NCI-H2227 treated with DMSO at 0.1 percent for 48 hours (cell line): ENCODE data around the gene ALOX15B.
A peak's percentile ranks its signal among the peaks of the same experiment; 100 is the strongest.
"Not testable (repeated sequence)": the region's sequence is repeated elsewhere in the genome, so short reads cannot be mapped to it uniquely, and the experiment has no call there.

ENCODE experiments used
- DNase-seq: peaks from one replicate; lab custom pipeline; 2025; lab: John Stamatoyannopoulos, UW

The ALOX15B gene

DNA sequence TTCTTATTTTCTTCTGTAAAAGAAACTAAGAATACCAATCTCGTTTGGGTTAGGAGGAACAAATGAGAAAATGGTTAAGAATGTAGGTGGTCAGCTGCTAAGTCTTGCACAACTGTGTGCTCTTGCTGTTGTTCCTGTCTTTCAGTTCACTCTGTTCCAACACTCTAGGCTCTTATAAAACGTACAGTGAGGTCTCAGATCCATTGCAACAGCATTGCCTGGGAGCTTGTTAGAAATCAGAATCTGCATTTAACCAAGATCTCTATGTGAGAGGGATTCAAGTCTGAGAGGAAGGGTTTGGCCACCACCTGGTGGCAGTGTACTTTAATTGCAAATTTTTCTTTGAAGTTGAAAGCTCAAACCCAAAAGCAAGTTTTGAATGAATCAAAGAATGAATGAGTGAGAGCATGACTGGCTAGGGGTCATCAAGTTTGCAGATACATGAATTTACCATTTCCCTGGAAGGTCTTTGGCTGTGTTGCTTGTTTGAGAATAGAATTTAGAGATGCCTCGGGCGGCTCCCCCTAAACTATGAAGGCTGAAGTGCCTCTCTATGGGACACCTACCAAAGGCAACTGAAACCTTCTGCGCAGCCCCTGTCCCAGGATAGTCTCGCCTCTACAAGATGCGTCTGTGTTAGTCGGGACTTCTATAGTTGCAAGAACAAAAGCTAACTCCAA lies 2.5 kb downstream of the ALOX15B start:
- no peak for DNase-seq

DNA sequence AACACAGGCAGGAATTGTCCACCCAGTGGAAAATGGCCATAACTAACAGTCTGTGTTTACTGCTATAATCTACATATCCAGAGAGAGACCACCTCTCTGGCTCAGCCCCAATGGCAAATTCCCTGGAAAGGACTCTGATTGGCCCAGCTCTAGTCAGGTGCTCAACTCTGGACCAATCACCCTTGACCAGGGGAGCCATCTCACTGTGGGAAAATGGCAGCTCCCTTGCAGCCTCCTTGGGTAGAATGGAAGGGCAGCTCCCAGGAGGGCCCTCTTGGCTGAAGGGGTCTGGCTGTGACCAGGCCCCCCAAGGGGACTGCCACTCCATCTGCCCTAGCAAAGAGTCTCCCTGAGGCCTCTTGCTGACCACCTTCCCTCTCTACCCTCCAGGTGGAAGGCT lies 3.1 kb downstream of the ALOX15B start:
- DNase-seq, result no peak

DNA sequence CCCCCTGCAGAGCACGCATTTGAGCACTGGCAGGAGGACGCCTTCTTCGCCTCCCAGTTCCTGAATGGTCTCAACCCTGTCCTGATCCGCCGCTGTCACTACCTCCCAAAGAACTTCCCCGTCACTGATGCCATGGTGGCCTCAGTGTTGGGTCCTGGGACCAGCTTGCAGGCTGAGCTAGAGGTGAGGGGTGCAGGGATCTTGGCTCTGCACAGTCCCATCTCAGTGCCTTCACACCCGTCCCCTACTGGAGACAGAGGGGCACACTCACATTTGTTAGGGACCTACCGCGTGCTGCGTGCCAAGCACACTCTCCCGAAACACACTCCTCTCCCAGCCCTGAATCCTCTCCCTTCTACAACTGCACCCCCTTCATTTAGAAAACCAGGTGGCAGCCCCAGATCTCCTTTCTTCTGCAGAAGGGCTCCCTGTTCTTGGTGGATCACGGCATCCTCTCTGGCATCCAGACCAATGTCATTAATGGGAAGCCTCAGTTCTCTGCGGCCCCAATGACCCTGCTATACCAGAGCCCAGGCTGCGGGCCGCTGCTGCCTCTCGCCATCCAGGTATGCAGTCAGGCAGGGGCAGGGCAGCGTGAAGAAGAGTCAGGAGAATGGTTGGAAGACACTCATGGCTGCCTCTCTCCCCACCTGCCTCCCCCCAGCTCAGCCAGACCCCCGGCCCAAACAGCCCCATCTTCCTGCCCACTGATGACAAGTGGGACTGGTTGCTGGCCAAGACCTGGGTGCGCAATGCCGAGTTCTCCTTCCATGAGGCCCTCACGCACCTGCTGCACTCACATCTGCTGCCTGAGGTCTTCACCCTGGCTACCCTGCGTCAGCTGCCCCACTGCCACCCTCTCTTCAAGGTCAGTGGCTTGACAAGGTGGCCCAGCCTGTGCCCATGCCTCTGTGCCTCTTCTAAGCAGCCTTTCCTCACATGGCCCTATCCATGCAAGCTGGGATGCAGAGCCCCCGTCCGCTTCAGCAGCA lies 6.3 kb downstream of the ALOX15B start:
- no peak for DNase-seq

DNA sequence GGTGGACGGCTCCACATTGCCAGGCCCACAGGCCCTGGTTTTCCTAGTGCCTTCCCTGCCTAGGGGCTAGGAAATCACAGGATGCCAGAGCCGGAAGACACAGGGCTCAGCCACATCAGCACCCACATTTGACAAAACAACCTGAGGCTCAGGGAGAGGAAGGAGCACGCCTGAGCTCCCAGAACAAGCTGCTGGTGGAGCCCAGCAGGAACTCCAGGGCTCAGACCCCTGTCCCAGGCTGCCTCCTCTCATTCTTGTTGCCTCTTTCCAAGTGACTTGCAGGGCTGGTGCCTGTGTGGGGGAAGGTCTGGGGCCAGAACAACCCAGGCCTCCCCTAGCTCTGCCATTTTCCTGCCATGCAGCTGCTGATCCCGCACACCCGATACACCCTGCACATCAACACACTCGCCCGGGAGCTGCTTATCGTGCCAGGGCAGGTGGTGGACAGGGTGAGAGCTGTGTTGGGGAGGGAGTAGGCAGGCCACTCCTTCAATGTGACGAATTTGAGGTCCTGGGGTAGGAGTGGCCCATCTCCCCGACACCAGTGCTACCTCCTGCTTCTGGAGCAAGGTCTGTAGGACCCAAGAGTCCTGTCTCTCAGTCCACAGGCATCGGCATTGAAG lies 7.6 kb downstream of the ALOX15B start:
- no peak for DNase-seq

DNA sequence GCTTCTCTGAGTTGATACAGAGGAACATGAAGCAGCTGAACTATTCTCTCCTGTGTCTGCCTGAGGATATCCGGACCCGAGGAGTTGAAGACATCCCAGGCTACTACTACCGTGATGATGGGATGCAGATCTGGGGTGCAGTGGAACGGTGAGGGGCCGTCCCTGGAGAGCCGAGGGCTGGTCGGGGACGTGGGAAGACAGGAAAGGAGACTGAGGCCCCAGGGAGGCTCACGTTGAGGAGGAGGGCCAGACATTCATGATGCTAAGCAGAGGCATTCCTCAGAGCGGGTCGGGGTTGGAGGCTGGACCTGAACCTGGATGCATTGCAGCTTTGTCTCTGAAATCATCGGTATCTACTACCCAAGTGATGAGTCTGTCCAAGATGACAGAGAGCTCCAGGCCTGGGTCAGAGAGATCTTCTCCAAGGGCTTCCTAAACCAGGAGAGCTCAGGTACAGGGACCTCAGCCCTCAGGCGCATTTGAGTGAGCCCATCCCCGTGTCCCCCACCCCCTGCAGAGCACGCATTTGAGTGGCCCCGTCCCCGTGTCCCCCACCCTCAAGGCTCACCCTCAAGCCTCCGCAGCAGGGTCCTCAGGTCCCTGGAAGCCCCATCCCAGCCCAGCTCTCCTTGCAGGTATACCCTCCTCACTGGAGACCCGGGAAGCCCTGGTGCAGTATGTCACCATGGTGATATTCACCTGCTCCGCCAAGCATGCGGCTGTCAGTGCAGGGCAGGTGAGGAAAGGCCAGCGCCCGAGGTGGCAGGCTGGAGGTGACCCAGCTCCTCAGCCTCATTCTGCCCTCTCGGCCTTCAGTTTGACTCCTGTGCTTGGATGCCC lies 8.3 kb downstream of the ALOX15B start:
- no peak for DNase-seq

DNA sequence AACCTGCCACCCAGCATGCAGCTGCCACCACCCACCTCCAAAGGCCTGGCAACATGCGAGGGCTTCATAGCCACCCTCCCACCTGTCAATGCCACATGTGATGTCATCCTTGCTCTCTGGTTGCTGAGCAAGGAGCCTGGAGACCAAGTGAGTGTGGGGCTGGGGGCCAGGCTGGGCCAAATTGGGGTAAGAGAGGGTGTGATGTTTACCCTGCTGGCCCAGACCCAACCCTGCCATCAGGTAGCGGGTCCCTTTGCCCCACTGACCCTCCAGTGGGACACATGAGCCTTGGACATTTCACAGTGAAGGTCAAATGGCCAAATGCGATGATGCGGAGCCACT lies 8.9 kb downstream of the ALOX15B start:
- DNase-seq, result no peak

DNA sequence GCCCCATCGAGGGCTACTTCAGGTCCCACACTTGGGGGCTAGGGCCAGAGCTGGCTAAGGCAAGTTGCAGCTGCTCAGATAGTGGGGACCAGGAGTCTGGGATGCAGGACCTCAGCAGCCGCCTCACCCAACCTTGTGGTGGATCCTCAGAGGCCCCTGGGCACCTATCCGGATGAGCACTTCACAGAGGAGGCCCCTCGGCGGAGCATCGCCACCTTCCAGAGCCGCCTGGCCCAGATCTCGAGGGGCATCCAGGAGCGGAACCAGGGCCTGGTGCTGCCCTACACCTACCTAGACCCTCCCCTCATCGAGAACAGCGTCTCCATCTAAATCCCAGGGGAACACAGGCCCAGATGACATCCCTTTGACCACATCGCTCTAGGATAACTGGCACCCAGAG lies 9.4 kb downstream of the ALOX15B start:
- no peak for DNase-seq

DNA sequence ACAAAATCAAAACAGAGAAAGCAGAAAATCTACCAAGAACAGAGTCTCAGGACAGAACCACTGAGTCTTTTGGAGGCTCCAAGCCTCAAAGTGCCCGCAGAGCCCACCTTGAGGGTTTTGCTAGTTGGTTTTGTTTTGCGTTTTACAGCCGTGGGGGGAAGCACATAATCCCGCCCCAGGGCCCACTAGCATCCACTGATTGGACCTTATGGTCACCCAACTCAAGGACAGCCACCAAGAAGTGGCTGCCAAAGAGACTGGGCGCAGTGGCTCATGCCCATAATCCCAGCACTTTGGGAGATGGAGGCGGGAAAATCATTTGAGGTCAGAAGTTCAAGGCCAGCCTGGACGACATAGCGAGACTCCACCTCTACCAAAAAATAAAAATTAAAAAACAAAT lies 9.9 kb downstream of the ALOX15B start:
- DNase-seq, result no peak

DNA sequence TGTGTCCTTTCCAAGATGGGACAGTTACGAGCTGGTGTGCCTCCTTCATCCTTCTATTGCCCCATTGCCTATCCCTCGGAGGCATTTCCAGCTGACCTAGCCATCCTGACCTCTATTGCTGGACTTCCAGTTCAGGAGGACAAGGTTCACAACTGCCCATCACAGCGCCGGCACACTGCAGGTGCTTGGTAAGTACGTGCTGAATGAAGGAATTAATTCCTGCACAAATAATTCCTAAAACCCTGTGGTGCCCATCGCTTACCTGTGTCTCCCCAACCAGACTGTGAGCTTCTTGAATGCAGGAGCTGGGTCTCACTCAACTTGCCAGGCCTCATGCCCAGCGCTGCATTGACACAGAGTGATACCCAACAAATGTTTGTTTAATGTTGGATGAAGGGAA lies 13.0 kb downstream of the ALOX15B start:
- DNase-seq, result no peak

DNA sequence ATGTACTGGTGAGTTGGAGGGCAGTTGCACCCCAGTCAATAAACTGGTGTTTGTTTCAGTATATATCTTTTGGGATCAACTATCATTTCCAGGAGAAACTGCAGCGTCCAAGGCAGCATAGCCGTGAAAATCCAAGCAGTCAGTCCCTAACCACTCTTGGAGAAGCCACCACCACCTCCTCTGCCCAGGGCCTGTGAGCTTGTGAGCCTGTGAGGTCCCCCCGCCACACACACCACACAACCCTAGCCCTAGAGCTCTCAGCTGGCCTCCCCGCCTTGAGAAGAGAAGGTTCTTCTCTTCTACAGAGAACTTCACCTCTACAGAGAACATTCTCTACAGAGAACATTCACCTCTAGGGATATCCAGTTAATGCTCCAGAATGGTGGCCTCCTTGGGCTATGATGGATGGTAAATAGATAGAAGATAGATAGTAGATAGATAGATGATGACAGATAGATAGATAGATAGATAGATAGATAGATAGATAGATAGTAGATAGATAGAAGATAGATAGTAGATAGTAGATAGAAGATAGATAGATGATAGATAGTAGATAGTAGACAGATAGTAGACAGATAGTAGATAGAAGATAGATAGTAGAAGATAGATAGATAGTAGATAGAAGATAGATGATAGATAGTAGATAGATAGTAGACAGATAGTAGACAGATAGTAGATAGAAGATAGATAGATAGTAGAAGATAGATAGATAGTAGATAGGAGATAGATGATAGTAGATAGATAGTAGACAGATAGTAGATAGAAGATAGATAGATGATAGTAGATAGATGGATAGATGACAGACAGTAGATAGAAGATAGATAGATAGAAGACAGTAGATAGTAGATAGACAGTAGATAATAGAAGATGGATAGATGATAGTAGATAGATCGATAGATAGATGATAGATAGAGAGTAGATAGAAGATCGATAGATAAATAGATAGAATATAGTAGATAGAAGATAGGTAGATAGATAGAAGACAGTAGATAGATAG lies 13.7 kb downstream of the ALOX15B start:
- no peak for DNase-seq

DNA sequence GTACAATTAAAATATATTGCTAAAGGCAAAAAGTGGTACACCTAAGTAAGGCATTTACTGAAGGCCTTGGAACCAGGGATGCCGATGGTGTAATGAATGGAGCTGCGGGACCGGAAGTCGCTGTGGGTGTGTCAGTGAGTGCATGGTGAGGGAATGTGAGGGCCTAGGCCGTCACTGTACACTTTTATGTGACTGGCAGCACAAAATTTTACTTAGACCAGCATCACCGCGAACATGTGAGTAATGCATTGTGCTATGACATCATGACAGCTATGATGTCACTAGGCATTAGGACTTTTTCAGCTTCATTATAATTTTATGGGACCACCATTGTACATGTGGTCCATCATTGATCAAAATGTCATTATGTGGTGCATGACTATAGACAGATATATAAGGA lies 14.7 kb downstream of the ALOX15B start:
- no peak for DNase-seq

DNA sequence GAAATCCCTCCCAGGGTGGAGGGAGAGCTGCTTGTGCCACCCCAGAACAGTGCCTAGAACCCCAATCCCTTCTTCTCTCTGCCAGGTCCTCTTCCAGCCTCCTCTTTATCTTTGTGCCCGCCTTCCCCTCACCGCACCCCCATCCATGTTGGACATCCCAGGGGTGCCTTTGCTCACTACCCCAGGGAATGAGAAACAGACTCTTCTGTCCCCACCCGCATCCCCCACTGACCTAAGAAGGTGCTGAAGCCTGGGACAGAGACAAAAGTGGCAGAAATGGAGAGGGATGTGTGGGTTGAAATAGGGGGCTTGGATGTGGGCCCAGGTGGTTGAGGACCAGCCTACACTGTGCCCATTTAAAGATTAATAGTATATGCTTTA lies 17.0 kb downstream of the ALOX15B start:
- DNase-seq, result no peak

DNA sequence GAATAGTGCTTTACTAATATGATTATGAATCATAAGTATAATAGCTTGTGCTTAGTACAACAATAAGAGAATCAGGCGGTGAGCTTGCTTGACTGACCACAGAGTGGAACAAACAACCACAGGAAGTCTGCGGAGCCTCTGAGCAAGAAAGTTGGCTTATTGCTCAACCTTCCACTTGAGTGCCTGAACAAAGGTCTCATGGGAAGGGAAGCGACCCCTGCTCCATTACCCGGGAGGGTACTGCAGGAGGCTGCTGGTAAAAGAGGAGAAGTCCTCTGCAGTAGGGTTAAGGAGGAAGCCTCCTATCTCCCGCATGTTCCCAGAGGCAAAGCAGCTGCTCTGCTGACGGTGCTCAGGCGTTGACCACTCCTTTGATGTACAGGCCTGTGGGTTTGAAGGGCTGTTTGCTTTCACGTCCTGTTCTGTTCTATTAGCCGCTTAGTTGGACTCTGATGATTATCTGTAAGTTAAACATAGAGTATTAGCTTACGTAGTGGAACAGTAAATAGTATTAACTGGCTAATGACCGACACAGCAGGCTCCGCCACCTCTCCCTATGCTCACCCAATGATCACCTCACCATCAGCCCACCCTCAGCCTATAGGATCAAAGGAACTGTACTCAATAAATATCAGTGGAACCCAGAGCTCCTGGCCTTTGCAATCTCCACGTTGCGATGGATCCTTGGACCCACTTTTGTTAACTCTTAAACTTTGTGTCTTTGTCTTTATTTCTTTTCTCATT lies 17.5 kb downstream of the ALOX15B start:
- no peak for DNase-seq

DNA sequence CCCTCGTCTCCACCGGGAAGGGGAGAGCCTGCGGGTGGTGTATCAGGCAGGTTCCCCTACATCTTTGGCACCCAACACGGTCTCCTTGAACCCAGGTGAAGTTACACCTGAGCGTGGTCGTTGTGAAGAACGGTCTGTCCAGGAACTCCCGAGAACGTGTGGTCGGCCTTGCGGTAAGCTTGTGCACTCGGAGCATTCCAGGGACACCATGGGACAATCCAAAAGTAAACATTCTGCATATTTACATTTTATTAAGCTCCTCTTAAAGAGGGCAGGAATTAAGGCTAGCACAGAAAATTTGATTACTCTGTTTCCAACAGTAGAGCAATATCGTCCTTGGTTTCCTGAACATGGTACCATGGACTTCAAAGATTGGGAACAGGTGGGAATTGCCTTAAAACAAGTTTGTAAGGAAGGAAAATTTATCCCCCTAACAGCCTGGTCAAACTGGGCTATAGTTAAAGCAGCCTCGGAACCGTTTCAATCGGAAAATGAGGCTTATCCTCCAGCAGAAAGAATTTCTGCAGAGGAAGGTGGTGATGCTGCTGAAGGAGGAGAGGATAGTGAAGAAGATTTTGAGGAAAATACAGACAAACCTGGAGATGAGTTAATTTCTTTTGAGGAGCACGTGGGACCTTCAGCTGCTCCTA lies 18.2 kb downstream of the ALOX15B start:
- DNase-seq, result no peak

DNA sequence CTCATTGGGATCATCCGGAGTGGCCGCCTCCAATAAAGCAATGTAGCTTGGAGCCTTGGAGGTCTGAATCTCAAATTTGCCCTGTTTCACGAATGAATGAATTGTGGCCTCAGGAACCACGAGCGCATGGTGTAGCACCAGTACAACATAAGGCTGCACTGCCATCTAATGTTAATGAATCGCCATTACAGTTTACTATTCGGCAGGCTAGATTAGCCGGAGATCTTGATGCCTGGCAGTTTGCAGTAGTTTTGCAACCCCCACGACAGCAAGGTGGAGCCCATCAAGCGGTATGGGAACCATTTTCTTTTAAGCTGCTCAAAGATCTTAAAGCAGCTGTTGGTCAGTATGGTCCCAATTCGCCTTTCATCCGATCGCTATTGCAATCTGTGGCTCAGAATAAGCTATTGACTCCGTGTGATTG lies 18.8 kb downstream of the ALOX15B start:
- peak; percentile 63 for DNase-seq

DNA sequence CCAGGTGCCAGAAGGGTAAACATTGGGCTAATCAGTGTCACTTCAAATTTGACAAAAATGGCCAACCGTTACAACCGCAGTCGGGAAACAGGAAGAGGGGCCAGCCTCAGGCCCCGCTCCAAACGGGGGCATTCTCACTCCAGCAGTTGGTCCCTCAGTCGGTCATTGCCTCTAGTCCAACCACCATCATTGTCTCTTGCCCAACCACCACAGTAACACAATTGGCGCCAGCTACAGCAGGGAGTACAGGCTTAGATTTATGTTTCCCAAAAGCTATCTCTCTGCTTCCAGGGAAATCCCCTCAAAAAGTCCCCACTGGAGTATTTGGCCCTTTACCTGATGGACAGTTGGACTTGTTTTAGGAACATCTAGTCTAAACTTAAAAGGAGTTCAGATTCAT lies 20.3 kb downstream of the ALOX15B start:
- DNase-seq, result no peak

DNA sequence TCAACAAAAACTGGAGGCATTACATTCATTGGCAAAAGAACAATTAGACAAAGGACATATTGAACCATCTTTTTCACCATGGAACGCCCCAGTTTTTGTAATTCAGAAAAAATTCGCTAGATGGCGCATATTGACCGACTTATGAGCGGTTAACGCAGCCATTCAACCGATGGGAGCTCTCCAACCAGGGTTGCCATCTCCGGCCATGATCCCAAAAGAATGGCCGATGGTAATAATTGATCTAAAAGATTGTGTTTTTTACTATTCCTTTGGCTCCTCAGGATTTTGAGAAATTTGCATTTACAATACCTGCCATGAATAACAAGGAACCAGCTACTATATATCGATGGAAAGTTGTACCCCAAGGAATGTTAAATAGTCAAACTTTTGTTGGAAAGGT lies 21.4 kb downstream of the ALOX15B start:
- peak; percentile 52 for DNase-seq

DNA sequence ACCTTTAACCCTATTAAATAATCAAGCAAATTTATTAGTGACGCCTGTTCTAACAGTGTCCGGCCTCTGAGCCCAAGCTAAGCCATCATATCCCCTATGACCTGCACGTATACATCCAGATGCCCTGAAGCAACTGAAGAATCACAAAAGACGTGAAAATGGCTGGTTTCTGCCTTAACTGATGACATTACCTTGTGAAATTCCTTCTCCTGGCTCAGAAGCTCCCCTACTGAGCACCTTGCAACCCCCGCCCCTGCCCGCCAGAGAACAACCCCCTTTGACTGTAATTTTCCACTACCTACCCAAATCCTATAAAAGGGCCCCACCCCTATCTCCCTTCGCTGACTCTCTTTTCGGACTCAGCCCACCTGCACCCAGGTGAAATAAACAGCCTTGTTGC lies 23.0 kb downstream of the ALOX15B start:
- not testable (repeated sequence) for DNase-seq

DNA sequence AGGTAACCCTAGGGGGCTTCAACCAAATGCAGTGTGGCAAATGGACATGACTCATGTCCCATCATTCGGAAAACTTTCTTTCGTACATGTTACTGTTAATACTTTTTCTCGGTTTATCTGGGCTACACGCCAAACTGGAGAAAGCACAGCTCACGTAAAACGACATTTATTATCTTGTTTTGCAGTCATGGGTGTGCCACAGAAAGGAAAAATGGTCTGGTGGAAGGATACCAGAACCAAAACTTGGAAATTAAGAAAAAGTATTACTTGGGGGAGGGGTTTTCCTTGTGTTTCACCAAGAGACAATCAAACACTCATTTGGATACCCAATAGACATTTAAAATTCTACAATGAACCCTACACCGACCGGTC lies 23.6 kb downstream of the ALOX15B start:
- DNase-seq, result no peak
